CD4-positive, CD25-positive, alpha-beta regulatory T cell (primary cell): ENCODE measurements around the gene GFRA1. TPM values are rescaled to one million over a fixed set of nuclear protein-coding genes. Genes with fewer than 3 reads are reported as not detected.

Experiments used
- ATAC-seq, 2 donors: fragments of 150-1000 bp; cut with Tn5 transposase; one replicate each; pipeline ENCODE4 v1.10.0; 2021; ENCODE audit warnings: low read depth in 2 of 2, moderate number of reproducible peaks in 2 of 2, moderate library complexity in 1 of 2
- DNase-seq, 3 donors: peaks; one replicate each; pipeline versions ENCODE4 v3.0.0 to v3.0.0-alpha.2; 2012 to 2022; ENCODE audit warnings: mixed read lengths in 1 of 3
- H3K27ac ChIP-seq: one replicate; pipeline ENCODE4 v1.7.0; 2013; ENCODE audit warnings: mild to moderate bottlenecking, low read length; ENCODE audit not compliant: insufficient read depth, poor library complexity, severe bottlenecking
- H3K27me3 ChIP-seq: one replicate; pipeline ENCODE4 v1.7.0; 2013; ENCODE audit warnings: low read length; ENCODE audit not compliant: control insufficient read depth, insufficient read depth
- H3K36me3 ChIP-seq: one replicate; pipeline ENCODE4 v1.7.0; 2013; ENCODE audit warnings: mild to moderate bottlenecking, low read length, moderate library complexity; ENCODE audit not compliant: control insufficient read depth, insufficient read depth
- H3K4me1 ChIP-seq: 2 replicates; pipeline ENCODE4 v1.7.0; 2013; ENCODE audit warnings: mild to moderate bottlenecking, low read length; ENCODE audit not compliant: insufficient read depth, control insufficient read depth, poor library complexity, severe bottlenecking
- H3K4me3 ChIP-seq: one replicate; pipeline ENCODE4 v1.7.0; 2013; ENCODE audit warnings: low read depth, mild to moderate bottlenecking, low read length, moderate library complexity
- H3K9me3 ChIP-seq, 2 experiments: 1 replicate in 1 of 2; 2 replicates in 1 of 2; pipeline ENCODE4 v1.7.0; 2013; ENCODE audit warnings: low read length in 2 of 2, mild to moderate bottlenecking in 1 of 2, moderate library complexity in 1 of 2; ENCODE audit not compliant: control insufficient read depth in 2 of 2
- H3K27ac Mint-ChIP-seq, 3 donors: one replicate each; pipeline ENCODE4 v1.8.0; 2020 to 2022; ENCODE audit warnings: mild to moderate bottlenecking in 3 of 3, mixed read lengths in 3 of 3, moderate library complexity in 2 of 3
- H3K27me3 Mint-ChIP-seq: one replicate; pipeline ENCODE4 v1.8.0; 2022; ENCODE audit warnings: mild to moderate bottlenecking, mixed read lengths
- H3K36me3 Mint-ChIP-seq: one replicate; pipeline ENCODE4 v1.8.0; 2020; ENCODE audit warnings: mixed read lengths
- H3K4me1 Mint-ChIP-seq, 4 donors: one replicate each; pipeline ENCODE4 v1.8.0; 2020 to 2022; ENCODE audit warnings: mixed read lengths in 4 of 4, mild to moderate bottlenecking in 1 of 4
- H3K4me3 Mint-ChIP-seq, 4 donors: one replicate each; pipeline ENCODE4 v1.8.0; 2020 to 2022; ENCODE audit warnings: mild to moderate bottlenecking in 4 of 4, mixed read lengths in 4 of 4, moderate library complexity in 3 of 4
- H3K9me3 Mint-ChIP-seq, 7 donors: one replicate each; pipeline ENCODE4 v1.8.0; 2020 to 2022; ENCODE audit warnings: mixed read lengths in 7 of 7, mild to moderate bottlenecking in 3 of 7, moderate library complexity in 2 of 7
- polyA plus RNA-seq, 4 donors: library from polyadenylated mRNA; unstranded; fragments of 300-500 nt; fragmentation: Illumina TruSeq; gene quantifications; one replicate each; pipeline ENCODE4 v1.2.3, GENCODE V29; 2021
- total RNA-seq: library from RNA; stranded (reverse); gene quantifications from one replicate; pipeline ENCODE4 v1.2.3, GENCODE V29; 2022

GFRA1 gene
- total and polyA plus RNA-seq, 5 donors from 2014 or later: not detected

DNA sequence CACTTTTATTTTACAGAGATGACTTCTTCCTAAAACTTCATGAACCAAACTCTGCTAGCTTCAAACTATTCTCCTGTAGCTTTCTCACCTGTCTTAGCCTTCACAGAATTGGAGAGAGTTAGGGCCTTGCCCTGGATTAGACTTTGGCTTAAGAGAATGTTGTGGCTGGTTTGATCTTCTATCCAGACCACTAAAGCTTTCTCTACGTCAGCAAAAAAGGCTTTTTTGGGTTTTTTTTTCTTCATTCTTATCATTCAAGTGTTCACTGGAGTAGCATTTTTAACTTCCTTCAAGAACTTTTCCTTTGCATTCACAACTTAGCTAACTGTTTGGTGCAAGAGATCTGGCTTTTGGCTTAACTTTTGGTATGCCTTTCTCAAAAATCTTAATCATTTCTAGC lies 31.9 kb upstream of the GFRA1 start:
- ATAC-seq: no peak
- Mint-ChIP-seq H3K9me3 (peaks cover 0 to 5% (median 2%) of the 10 kb centered on the region in 7 donors), H3K27me3 (peaks cover 4% of the 10 kb centered on the region), H3K36me3 (no peaks in the 10 kb centered on the region), H3K27ac (no peak overlapping the region), H3K4me3 (no peak overlapping the region), H3K4me1 (no peaks in the 10 kb centered on the region)
- Histone ChIP-seq H3K27ac (no peak overlapping the region), H3K4me1 (no peaks in the 10 kb centered on the region), H3K36me3 (no peaks in the 10 kb centered on the region), H3K4me3 (no peak overlapping the region), H3K9me3 (no peaks in the 10 kb centered on the region), H3K27me3 (no peaks in the 10 kb centered on the region)
- DNase-seq: no peak

DNA sequence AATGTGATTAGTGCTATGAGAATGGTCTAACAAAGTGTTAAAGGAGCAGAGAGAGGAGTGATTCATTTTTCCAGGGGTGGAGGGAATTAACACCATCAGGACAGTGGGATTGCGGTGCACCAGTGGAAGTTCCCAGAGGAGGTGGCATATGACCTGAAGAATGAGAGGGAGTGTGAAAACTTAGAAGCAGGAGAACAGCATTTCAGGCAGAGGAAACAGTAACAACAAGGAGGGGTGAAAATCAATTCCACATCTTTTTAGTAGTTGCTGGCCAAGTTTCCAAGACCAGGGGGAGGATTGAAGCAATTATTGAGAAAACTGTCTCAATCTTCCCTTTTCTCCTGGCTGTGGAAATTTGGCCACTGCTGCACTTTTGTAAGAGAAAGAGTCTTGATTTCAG lies 27.5 kb upstream of the GFRA1 start:
- Histone ChIP-seq H3K4me3 (no peak overlapping the region), H3K9me3 (no peaks in the 10 kb centered on the region), H3K27me3 (no peaks in the 10 kb centered on the region), H3K27ac (no peak overlapping the region), H3K36me3 (no peaks in the 10 kb centered on the region), H3K4me1 (no peaks in the 10 kb centered on the region)
- DNase-seq (no peak), ATAC-seq (no peak)
- no peaks in the 10 kb centered on the region for H3K4me1 Mint-ChIP-seq
- H3K9me3 Mint-ChIP-seq: peaks cover 0 to 7% (median 4%) of the 10 kb centered on the region in 7 donors
- H3K27me3 Mint-ChIP-seq: peaks cover 4% of the 10 kb centered on the region
- no peak overlapping the region for H3K27ac Mint-ChIP-seq
- no peak overlapping the region for H3K4me3 Mint-ChIP-seq
- H3K36me3 Mint-ChIP-seq: no peaks in the 10 kb centered on the region

DNA sequence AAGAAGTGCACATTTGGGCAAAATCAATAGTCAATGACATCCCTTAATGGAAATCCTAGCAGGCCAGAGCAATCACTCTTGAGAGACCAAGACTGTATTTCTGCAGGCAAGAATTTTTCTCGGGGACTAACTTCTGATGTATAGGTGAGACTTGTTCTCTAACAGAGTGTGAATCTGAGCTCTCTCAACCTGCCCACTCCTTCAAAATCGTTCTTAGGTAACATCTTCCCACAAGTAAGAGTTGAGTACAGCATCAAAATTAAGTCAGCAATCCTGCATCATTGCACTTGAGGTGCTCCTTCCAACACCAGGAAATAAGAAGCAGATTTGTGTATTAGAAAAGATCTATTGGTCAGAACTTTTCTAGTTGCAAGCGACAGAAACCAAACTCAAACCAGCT lies 25.6 kb upstream of the GFRA1 start:
- Histone ChIP-seq H3K4me3 (no peak overlapping the region), H3K27me3 (no peaks in the 10 kb centered on the region), H3K9me3 (no peaks in the 10 kb centered on the region), H3K4me1 (no peaks in the 10 kb centered on the region), H3K36me3 (no peaks in the 10 kb centered on the region), H3K27ac (no peak overlapping the region)
- DNase-seq (no peak), ATAC-seq (no peak)
- H3K27ac Mint-ChIP-seq: no peak overlapping the region
- no peaks in the 10 kb centered on the region for H3K36me3 Mint-ChIP-seq
- H3K27me3 Mint-ChIP-seq: peaks cover 4% of the 10 kb centered on the region
- H3K4me3 Mint-ChIP-seq: no peak overlapping the region
- no peaks in the 10 kb centered on the region for H3K4me1 Mint-ChIP-seq
- H3K9me3 Mint-ChIP-seq: peaks cover 0 to 7% (median 4%) of the 10 kb centered on the region in 7 donors

- Mint-ChIP-seq H3K36me3 (no peaks in the 10 kb centered on the region), H3K9me3 (peaks cover 0 to 7% (median 3%) of the 10 kb centered on the region in 7 donors)
Observed at GRCh38 chr10:116296291-116296721, 23.3 kb upstream of the GFRA1 start.

GRCh38 chr10:116292493-116292892 lies 19.5 kb upstream of the GFRA1 start:
- Mint-ChIP-seq H3K4me1 (no peaks in the 10 kb centered on the region), H3K4me3 (no peak overlapping the region), H3K36me3 (no peaks in the 10 kb centered on the region), H3K27me3 (no peaks in the 10 kb centered on the region), H3K27ac (no peak overlapping the region), H3K9me3 (peaks cover 0 to 5% (median 2%) of the 10 kb centered on the region in 7 donors)
- H3K27me3 ChIP-seq: no peaks in the 10 kb centered on the region
- no peak for DNase-seq
- no peak overlapping the region for H3K27ac ChIP-seq
- no peaks in the 10 kb centered on the region for H3K36me3 ChIP-seq
- no peaks in the 10 kb centered on the region for H3K4me1 ChIP-seq
- H3K4me3 ChIP-seq: no peak overlapping the region
- H3K9me3 ChIP-seq: no peaks in the 10 kb centered on the region
- no peak for ATAC-seq

More at GRCh38 chr10:116296291-116296721, 23.3 kb upstream of the GFRA1 start:
- H3K27me3 ChIP-seq: no peaks in the 10 kb centered on the region
- H3K4me3 Mint-ChIP-seq: no peak overlapping the region
- H3K27ac Mint-ChIP-seq: no peak overlapping the region
- ATAC-seq (no peak), DNase-seq (no peak)
- H3K27ac ChIP-seq: no peak overlapping the region
- H3K9me3 ChIP-seq: no peaks in the 10 kb centered on the region
- H3K4me1 ChIP-seq: no peaks in the 10 kb centered on the region
- H3K27me3 Mint-ChIP-seq: peaks cover 3% of the 10 kb centered on the region
- H3K36me3 ChIP-seq: no peaks in the 10 kb centered on the region
- no peaks in the 10 kb centered on the region for H3K4me1 Mint-ChIP-seq
- no peak overlapping the region for H3K4me3 ChIP-seq

DNA sequence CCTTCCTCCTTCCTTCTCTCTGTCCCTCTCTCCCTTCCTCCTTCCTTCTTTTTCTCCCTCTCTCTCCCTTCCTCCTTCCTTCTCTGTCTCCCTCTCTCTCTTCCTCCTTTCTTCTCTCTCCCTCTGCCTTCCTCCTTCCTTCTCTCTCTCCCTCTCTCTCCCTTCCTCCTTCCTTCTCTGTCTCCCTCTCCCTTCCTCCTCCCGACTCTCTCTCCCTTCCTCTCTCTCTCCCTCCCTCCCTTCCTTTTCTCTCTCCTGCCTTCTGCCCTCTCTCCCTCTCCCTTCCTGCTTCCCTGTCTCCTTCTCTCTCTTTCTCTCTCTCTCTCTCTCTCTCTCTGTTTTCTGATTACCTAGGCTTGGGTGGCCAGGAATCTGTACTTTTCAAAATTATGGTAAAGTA lies 16.6 kb upstream of the GFRA1 start:
- no peaks in the 10 kb centered on the region for H3K36me3 ChIP-seq
- H3K27ac Mint-ChIP-seq: no peak overlapping the region
- DNase-seq: no peak
- no peak overlapping the region for H3K4me3 ChIP-seq
- no peaks in the 10 kb centered on the region for H3K27me3 Mint-ChIP-seq
- H3K27ac ChIP-seq: no peak overlapping the region
- no peaks in the 10 kb centered on the region for H3K4me1 Mint-ChIP-seq
- peaks cover 0 to 8% (median 0%) of the 10 kb centered on the region in 7 donors for H3K9me3 Mint-ChIP-seq
- no peaks in the 10 kb centered on the region for H3K36me3 Mint-ChIP-seq
- no peak overlapping the region for H3K4me3 Mint-ChIP-seq
- H3K9me3 ChIP-seq: no peaks in the 10 kb centered on the region
- H3K4me1 ChIP-seq: no peaks in the 10 kb centered on the region
- H3K27me3 ChIP-seq: no peaks in the 10 kb centered on the region
- no peak for ATAC-seq

GRCh38 chr10:116287906-116288501 lies 15.0 kb upstream of the GFRA1 start:
- H3K36me3 ChIP-seq: no peaks in the 10 kb centered on the region
- no peaks in the 10 kb centered on the region for H3K9me3 ChIP-seq
- DNase-seq (peak in 1 of 3 donors; percentile 26), ATAC-seq (no peak)
- no peak overlapping the region for H3K4me3 ChIP-seq
- H3K36me3 Mint-ChIP-seq: no peaks in the 10 kb centered on the region
- H3K9me3 Mint-ChIP-seq: peaks cover 0 to 8% (median 0%) of the 10 kb centered on the region in 7 donors
- no peak overlapping the region for H3K27ac ChIP-seq
- no peak overlapping the region for H3K4me3 Mint-ChIP-seq
- H3K27me3 ChIP-seq: no peaks in the 10 kb centered on the region
- H3K27ac Mint-ChIP-seq: no peak overlapping the region
- H3K27me3 Mint-ChIP-seq: no peaks in the 10 kb centered on the region
- H3K4me1 Mint-ChIP-seq: no peaks in the 10 kb centered on the region
- H3K4me1 ChIP-seq: no peaks in the 10 kb centered on the region

- no peaks in the 10 kb centered on the region for H3K4me1 Mint-ChIP-seq
- peaks cover 0 to 7% (median 0%) of the 10 kb centered on the region in 7 donors for H3K9me3 Mint-ChIP-seq
- H3K27ac Mint-ChIP-seq: no peak overlapping the region
- H3K36me3 Mint-ChIP-seq: no peaks in the 10 kb centered on the region
- H3K9me3 ChIP-seq: no peaks in the 10 kb centered on the region
- no peaks in the 10 kb centered on the region for H3K27me3 Mint-ChIP-seq
- H3K27ac ChIP-seq: no peak overlapping the region
- H3K27me3 ChIP-seq: no peaks in the 10 kb centered on the region
- no peaks in the 10 kb centered on the region for H3K36me3 ChIP-seq
- H3K4me3 Mint-ChIP-seq: no peak overlapping the region
- H3K4me3 ChIP-seq: no peak overlapping the region
- H3K4me1 ChIP-seq: no peaks in the 10 kb centered on the region
- DNase-seq (peak in 1 of 3 donors; percentile 7), ATAC-seq (no peak)
Observed at GRCh38 chr10:116286626-116287200, 13.7 kb upstream of the GFRA1 start.
